Measurements from ENCODE around the gene CAPN8. TPM values are rescaled to one million over a fixed set of nuclear protein-coding genes. Genes with fewer than 3 reads are reported as not detected.

The CAPN8 gene
- total RNA-seq, 1 donor from 2014 or later = 0.49 TPM

DNA sequence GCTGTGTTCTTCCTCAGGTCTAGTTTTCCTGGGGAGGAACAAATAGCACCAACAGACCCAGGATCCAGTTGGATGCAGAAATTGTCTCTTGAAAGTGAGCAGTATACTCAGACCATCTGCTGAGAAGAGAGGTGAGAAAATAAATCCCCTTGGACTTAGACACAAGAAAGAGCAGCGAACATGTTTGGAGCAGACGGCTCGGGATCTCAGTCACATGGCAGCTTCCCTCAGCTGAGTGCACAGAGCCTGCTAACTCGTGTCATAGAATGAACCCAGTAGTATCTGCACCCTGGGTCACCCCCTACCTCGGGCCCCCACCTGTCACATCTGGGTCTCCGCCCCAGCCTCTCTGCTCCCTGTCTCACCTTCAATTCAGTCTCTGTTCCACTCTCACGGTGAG is 156.7 kb downstream of the CAPN8 start:
- Histone ChIP-seq H3K27me3 (no peaks in the 10 kb centered on the region), H3K27ac (no peak overlapping the region), H3K36me3 (no peaks in the 10 kb centered on the region), H3K9me3 (no peaks in the 10 kb centered on the region), H3K4me1 (no peaks in the 10 kb centered on the region), H3K4me3 (no peak overlapping the region)
- TF ChIP-seq, protein P1, sequence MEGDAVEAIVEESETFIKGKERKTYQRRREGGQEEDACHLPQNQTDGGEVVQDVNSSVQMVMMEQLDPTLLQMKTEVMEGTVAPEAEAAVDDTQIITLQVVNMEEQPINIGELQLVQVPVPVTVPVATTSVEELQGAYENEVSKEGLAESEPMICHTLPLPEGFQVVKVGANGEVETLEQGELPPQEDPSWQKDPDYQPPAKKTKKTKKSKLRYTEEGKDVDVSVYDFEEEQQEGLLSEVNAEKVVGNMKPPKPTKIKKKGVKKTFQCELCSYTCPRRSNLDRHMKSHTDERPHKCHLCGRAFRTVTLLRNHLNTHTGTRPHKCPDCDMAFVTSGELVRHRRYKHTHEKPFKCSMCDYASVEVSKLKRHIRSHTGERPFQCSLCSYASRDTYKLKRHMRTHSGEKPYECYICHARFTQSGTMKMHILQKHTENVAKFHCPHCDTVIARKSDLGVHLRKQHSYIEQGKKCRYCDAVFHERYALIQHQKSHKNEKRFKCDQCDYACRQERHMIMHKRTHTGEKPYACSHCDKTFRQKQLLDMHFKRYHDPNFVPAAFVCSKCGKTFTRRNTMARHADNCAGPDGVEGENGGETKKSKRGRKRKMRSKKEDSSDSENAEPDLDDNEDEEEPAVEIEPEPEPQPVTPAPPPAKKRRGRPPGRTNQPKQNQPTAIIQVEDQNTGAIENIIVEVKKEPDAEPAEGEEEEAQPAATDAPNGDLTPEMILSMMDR (IDR thresholded peaks at IDR 0.05) = no peak
- no peak for TF ChIP-seq POLR2AphosphoS5 (IDR thresholded peaks at IDR 0.05; ENCODE audit: insufficient read depth in 1 of 2, low read depth in 1 of 2)
- no peak for TF ChIP-seq POLR2A (IDR thresholded peaks at IDR 0.05)
- intact Hi-C loops (cut with DNase I) = no loop called here
- no peak for DNase-seq (ENCODE audit: extremely low spot score in 2 of 2)

DNA sequence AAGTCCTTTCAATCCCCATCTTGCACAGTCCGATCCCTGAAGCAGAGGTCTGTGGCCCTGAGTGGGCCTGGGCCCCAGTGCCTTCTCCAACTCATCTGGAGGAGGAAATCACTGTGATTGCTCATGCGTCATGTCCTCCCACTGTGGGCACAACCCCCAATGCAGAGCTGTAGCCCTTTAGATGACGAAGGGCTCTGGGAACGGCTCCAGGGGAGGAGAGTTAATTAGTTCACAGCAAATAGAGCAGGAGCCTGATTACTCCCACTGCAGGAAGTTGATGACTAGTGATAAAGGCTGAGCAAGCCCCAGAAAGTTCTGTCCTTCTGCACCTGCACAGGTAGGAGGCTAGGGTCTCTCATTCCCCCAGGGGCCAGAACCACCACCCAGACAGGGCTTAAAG is 160.8 kb downstream of the CAPN8 start:
- no peaks in the 10 kb centered on the region for H3K9me3 ChIP-seq
- no peak for DNase-seq (ENCODE audit: extremely low spot score in 2 of 2)
- no peak overlapping the region for H3K4me3 ChIP-seq
- no peaks in the 10 kb centered on the region for H3K36me3 ChIP-seq
- H3K27ac ChIP-seq = no peak overlapping the region
- TF ChIP-seq POLR2AphosphoS5 (IDR thresholded peaks at IDR 0.05; ENCODE audit: insufficient read depth in 1 of 2, low read depth in 1 of 2) (no peak), POLR2A (IDR thresholded peaks at IDR 0.05) (no peak)
- TF ChIP-seq, protein P1 (IDR thresholded peaks at IDR 0.05) = no peak
- H3K27me3 ChIP-seq = no peaks in the 10 kb centered on the region
- no peaks in the 10 kb centered on the region for H3K4me1 ChIP-seq
- intact Hi-C loops (cut with DNase I) = no loop called here

DNA sequence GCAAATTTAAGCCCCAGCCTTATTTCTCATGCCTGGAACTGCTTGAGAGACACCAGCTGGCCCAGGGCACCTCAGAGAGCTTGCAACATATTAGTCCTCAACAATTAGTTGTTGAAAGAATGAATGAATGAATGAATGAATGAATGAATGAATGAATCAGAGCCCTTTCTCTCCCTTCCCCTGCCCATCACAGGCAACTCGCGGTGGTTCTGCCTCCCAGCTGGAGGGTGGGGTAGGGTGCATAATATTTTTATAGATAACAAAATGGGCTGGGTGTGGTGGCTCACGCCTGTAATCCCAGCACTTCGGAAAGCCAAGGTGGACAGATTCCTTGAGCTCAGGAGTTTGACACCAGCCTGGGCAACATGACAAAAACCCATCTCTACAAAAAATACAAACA is 162.2 kb downstream of the CAPN8 start:
- TF ChIP-seq POLR2A (IDR thresholded peaks at IDR 0.05) (no peak), POLR2AphosphoS5 (IDR thresholded peaks at IDR 0.05; ENCODE audit: insufficient read depth in 1 of 2, low read depth in 1 of 2) (no peak)
- TF ChIP-seq, protein P1 (IDR thresholded peaks at IDR 0.05) = no peak
- no peak for DNase-seq (ENCODE audit: extremely low spot score in 2 of 2)
- H3K4me1 ChIP-seq = no peaks in the 10 kb centered on the region
- intact Hi-C loops (cut with DNase I) = no loop called here
- H3K4me3 ChIP-seq = no peak overlapping the region
- H3K27me3 ChIP-seq = no peaks in the 10 kb centered on the region
- no peaks in the 10 kb centered on the region for H3K36me3 ChIP-seq
- H3K27ac ChIP-seq = no peak overlapping the region
- H3K9me3 ChIP-seq = no peaks in the 10 kb centered on the region

DNA sequence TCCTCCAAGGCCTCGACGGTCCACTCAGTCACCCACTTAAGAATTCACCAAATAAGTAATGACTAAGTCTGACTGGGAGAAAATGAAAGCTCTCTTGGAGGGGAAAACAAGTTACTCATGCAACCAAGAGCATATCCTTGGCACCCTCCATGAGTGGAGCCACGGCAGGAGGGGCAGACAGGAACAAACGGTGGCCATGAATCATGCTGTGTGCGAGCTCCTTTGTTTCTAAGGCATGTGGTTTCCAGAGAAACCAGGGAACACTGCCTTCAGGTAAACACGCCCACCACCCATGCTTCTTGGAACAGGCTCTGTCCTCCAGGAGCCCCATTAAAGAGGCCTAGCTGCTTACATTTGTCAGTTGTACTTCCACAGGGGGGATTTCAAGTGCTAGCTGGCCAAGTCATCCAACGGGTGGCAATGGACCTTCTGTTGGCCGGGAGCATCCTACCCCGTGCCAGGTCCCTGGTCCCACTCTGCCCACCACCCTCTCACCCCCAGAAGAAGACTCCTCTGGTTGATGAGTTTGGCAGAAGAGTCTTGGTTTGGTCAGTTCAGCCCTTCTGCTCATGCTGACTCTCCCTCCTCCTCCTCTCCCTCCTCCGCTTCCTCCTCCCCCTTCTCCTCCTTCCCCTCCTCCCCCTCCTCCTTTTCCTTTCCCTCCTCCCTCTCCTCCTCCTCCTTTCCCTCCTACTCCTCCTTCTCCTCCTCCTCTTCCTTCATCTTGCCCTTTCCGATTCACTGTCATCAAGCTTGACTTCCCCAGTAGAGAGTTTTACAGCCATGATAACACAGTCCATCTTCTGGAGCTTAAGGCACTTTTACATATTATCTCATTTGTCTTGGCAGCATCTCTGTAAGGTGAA is 164.7 kb downstream of the CAPN8 start:
- TF ChIP-seq POLR2A (IDR thresholded peaks at IDR 0.05) = no peak
- TF ChIP-seq, protein P1 (IDR thresholded peaks at IDR 0.05) = no peak
- TF ChIP-seq POLR2AphosphoS5 (IDR thresholded peaks at IDR 0.05; ENCODE audit: insufficient read depth in 1 of 2, low read depth in 1 of 2) = no peak
- DNase-seq (ENCODE audit: extremely low spot score in 2 of 2) = no peak
- no peaks in the 10 kb centered on the region for H3K27me3 ChIP-seq
- H3K4me1 ChIP-seq = no peaks in the 10 kb centered on the region
- H3K4me3 ChIP-seq = no peak overlapping the region
- H3K36me3 ChIP-seq = no peaks in the 10 kb centered on the region
- intact Hi-C loops (cut with DNase I) = no loop called here
- no peak overlapping the region for H3K27ac ChIP-seq
- no peaks in the 10 kb centered on the region for H3K9me3 ChIP-seq

DNA sequence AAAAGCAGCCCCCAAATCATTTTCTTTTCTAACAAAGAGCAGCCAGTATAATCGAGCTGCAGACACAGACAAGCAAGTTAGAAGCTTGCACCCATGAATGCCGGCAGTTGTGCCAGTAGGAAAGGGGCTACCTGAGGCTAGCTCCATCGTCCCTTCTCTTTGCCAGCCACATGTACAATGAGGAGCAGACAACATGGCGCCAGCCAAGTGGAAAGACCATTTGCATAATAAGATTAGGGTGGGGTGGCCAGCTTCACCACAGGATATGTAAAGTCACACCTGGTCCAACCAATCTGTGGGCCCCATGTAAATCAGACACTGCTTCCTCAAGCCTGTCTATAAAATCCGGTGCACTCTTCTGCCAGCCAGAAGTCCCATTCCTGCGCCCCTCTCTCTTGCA is 168.6 kb downstream of the CAPN8 start:
- no peak for DNase-seq (ENCODE audit: extremely low spot score in 2 of 2)
- Histone ChIP-seq H3K27ac (no peak overlapping the region), H3K4me1 (no peaks in the 10 kb centered on the region), H3K4me3 (no peak overlapping the region), H3K36me3 (no peaks in the 10 kb centered on the region), H3K9me3 (no peaks in the 10 kb centered on the region), H3K27me3 (no peaks in the 10 kb centered on the region)
- TF ChIP-seq, protein P1 (IDR thresholded peaks at IDR 0.05) = no peak
- TF ChIP-seq POLR2AphosphoS5 (IDR thresholded peaks at IDR 0.05; ENCODE audit: insufficient read depth in 1 of 2, low read depth in 1 of 2) (no peak), POLR2A (IDR thresholded peaks at IDR 0.05) (no peak)
- intact Hi-C loops (cut with DNase I) = no loop called here
